HG03045 (cell line): ENCODE results near the gene BCR.
"Not testable (repeated sequence)": the region's sequence is repeated elsewhere in the genome, so short reads cannot be mapped to it uniquely, and the experiment has no call there.

Experiments used
- ATAC-seq: cut with Tn5 transposase; IDR thresholded peaks from one replicate; pipeline ENCODE4 v1.9.1; 2021; ENCODE audit warnings: mild to moderate bottlenecking, moderate library complexity; ENCODE audit not compliant: unreplicated experiment

The BCR gene

GRCh38 chr22:23180301-23180892 is at the start of gene BCR:
Gene BCR (plus strand): TSS chr22:23180509. CDS start chr22:23180961, 452 bp downstream.
- ATAC-seq, result no peak

GRCh38 chr22:23130697-23131096 is 49.6 kb upstream of the BCR start:
- ATAC-seq, result no peak

DNA sequence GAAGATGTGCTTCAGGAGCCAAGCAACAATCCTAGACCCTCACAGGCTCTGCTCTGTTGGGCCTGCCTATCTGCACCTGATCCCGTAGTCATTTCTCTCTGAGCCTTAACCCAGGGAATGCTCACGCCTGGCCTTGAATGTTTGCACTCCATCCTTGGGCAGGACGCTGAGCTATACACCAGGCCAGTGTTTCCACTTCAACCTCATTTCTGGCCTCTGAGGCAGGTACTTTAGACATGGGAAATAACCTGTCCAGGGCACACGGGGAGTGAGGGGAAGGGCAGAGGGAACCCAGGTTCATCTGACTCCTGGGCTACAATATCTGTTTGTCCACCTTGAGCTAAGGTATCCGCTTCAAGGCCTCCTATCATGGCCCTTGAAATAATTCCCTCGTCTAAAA is 48.4 kb upstream of the BCR start:
- no peak for ATAC-seq

GRCh38 chr22:23132376-23133091 is 47.8 kb upstream of the BCR start:
- ATAC-seq, result no peak

- no peak for ATAC-seq
Measured at GRCh38 chr22:23133922-23134321, 46.4 kb upstream of the BCR start.

DNA sequence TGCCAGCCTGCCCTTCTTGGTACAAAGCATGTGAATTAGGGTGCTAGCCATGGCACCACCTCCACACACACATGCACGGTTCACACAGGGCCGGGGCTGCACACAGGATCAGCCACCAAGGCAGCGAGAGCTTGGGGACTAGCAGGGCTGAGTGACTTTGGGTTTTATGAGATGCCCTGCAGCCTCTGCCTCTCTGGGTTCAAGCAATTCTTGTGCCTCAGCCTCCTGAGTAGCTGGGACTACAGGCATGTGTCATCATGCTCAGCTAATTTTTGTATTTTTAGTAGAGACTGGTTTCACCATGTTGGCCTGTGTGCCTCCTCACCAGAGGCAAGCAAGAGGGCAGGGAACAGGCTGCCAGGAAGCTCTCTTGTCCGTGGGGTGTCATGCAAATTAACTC is 43.3 kb upstream of the BCR start:
- not testable (repeated sequence) for ATAC-seq

DNA sequence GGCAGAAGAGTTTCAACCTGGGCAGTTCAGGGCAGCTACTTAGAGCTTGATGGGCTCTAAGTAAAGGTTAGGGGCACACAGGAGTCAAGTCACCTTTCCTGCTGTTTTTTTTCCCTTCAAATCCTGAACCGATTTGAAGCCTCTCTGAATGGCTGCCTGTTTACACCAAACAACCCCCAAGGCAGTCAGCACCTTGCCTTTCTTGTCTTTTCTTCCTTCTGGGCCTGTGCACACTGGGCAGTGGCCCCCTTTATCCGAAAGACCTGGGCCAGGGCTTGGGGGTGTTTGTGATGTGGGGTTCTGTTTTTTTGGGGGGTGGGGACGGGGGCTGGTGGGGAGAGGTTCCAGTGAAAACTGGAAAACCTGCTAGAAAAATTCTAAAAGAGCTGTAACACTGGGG is 42.8 kb upstream of the BCR start:
- ATAC-seq, result no peak

DNA sequence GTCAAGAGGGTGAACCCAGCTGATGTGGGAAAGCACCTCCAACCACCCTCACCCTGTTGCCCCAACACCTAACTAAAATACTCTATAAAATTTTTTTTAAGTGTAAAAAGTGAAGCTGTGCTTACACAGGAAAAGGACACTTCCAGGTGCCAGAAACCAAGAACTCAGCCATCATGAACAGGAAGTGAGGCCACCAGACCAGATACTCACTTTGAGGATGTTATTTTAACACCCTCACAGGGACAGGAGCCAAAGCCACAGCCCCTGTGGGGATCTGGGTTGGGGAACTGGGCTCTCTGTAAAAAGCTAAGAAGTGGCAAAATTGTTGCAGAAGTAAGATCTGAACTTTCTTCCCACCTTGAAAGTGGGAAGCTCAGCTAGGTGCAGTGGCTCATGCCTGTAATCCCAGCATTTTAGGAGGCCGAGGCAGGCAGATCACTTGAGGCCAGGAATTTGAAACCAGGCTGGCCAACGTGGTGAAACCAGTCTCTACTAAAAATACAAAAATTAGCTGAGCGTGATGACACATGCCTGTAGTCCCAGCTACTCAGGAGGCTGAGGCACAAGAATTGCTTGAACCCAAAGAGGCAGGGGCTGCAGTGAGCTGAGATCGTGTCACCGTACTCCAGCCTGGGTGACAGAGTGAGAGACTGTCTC is 42.3 kb upstream of the BCR start:
- ATAC-seq, result no peak

GRCh38 chr22:23138584-23139435 is 41.5 kb upstream of the BCR start:
- no peak for ATAC-seq

DNA sequence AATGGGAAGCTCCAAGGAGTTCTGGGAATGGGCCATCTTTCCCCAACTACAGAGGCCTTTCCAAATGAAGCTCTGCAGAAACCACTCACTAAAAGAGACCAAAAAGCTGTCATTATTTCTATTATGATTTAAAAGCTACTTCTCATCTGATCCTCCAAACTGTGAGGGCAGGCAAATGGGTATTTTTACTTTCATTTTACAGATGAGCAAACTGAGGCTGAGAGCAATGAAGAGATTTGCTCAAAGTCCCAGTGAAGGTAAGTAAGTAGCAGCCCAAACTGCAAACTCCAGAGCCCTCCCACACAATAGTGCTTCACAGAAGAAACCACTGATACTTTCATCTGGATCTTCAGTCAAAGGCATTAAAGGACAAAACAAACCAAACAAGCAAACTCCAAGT is 39.9 kb upstream of the BCR start:
- ATAC-seq, result no peak

DNA sequence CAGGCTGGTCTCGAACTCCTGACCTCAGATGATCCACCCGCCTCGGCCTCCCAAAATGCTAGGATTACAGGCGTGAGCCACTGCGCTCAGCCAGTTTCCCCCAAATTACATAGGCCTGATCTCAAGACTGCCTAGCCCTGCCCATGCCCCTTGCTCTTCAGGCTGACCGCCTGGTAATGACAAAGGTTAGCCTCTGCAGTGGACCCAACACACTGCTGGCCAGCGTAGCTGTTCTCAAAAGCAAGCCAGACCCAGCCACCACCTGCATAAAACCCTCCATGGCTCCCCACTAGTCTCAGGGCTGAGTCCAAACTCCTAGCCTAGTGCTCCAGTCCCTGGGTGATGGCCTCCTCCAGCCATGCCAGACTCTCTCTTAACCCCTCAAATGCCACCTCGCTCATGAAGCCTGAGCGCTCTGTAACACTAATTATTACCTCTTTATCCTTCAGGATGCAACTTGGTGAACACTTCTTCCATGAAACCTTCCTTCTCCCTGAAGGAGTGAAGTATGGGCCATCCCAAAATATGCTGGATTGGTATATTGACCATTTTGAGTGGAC is 37.7 kb upstream of the BCR start:
- no peak for ATAC-seq

- no peak for ATAC-seq
Measured at GRCh38 chr22:23143119-23143518, 37.2 kb upstream of the BCR start.

DNA sequence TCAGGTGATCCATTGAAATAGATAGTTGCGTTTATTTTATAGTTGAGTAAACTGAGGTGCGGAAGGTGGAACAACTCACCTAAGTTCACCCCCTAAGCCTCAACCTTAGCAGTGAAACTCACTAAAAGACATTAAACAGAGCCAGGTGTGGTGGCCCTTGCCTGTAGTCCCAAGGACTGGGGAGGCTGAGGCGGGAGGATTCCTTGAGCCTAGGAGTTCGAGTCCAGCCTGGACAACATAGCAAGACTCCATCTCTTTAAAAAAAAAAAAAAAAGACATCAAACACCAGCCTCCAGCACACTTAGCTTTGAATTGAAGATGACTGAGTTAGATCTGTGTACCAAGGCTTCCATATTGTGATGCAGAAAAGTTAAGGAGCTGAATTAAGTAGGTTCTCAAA is 35.9 kb upstream of the BCR start:
- ATAC-seq, result no peak

GRCh38 chr22:23144932-23145877 is 35.1 kb upstream of the BCR start, which contains the start of gene RAB36:
Gene RAB36 (plus strand): TSS chr22:23145477. CDS start chr22:23146617, 1,140 bp downstream.
- ATAC-seq, result no peak

DNA sequence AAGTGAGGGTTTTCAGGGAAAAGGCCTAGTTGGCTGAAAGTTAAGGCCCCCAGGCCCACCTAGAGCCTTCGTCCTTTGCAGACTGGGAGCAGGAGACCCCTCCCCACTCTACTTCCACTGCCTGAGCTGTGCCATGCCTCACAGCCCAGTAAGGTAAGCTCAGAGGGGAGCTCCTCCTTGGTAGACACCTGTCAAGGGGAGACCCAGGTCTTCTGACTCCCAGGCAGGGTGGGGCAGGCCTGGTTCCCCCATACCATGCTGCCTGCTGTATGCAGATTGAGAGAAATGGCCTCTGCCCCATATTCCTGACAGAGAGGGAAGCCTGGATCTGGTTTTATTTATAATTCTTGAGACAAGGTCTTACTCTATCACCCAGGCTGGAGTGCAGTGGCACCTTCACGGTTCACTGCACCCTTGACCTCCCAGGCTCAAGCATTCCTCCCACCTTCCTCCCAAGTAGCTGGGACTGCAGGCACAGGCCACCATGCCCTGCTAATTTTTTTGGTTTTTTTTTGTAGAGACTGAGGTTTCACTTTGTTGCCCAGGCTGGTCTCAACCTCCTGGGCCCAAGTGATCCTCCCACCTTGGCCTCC is 34.3 kb upstream of the BCR start:
- no peak for ATAC-seq

DNA sequence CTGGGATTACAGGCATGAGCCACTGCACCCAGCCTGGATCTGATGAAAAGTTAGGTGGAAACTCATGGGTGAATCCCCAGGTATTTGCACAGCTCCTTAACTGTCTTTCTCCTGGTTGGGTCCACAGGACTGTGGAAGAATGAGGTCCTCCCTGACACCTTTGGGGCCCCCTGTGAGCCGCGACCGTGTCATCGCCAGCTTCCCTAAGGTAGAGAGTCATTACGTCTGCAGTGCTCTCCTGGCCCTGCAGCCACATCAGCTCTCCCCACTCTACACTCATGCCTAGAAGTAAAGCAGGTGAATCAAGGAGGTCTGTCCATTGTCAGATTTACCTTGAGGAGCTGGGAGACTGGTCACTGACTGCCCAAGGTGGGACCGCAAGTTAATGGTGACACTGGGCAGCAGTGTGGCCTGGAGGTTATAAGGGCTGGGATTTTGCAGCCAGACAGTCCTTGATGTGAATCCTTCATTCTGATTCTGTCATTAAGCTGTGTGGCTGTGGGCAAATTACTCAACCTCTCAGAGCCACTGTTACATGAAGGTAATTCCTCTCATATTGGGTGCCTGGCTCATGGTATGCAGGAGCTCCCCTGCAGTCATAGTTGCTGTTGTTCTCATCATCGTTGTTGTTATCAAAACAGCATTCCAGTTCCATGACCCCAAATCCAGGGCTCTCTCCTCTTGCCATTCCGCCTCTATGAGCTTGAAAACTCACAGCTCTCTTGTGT is 33.7 kb upstream of the BCR start:
- no peak for ATAC-seq

GRCh38 chr22:23147617-23148387 is 32.5 kb upstream of the BCR start:
- no peak for ATAC-seq

- ATAC-seq, result no peak
Measured at GRCh38 chr22:23149743-23150238, 30.5 kb upstream of the BCR start.
